PC-9 (cell line): ENCODE data around the gene MT1F. TPM values are rescaled to one million over a fixed set of nuclear protein-coding genes. Genes with fewer than 3 reads are reported as not detected.

Experiments used
- BruUV-seq: library from RNA; stranded (reverse); fragments of 400-500 nt; replicated peaks from 2 replicates; lab custom pipeline; 2021; lab: Mats Ljungman, UMichigan
- CTCF ChIA-PET: fragments of 300-600 bp; sonication (Branson Sonifier 250); formaldehyde crosslinking; loops from one replicate; lab custom pipeline; 2022; ENCODE audit warnings: antibody characterized with exemption; lab: Charles Lee
- POLR2A ChIA-PET: fragments of 300-600 bp; sonication (Branson Sonifier 250); formaldehyde crosslinking; loops from one replicate; lab custom pipeline; 2022; ENCODE audit warnings: antibody characterized with exemption; ENCODE audit not compliant: unreplicated experiment; lab: Charles Lee
- DNase-seq, 2 experiments: peaks; one replicate each; pipeline versions ENCODE4 v3.0.0 to v3.0.0-alpha.2; 2015 to 2022; ENCODE audit warnings: mixed read lengths in 1 of 2
- H2AFZ ChIP-seq: fragments of 200-600 bp; sonication (generic); 2 replicates; pipeline ENCODE4 v1.8.1; 2017; ENCODE audit warnings: antibody characterized with exemption
- H3F3A ChIP-seq: fragments of 200-600 bp; sonication (generic); 2 replicates; pipeline ENCODE4 v1.8.1; 2017; ENCODE audit warnings: antibody characterized with exemption, mild to moderate bottlenecking, low read depth; ENCODE audit not compliant: insufficient read depth
- H3K27ac ChIP-seq: fragments of 200-600 bp; sonication (generic); 2 replicates; pipeline ENCODE4 v1.6.1; 2016; ENCODE audit warnings: mixed run types
- H3K27me3 ChIP-seq: fragments of 200-600 bp; sonication (generic); 2 replicates; pipeline ENCODE4 v1.6.1; 2016; ENCODE audit warnings: low read depth, mixed run types; ENCODE audit not compliant: insufficient read depth
- H3K36me3 ChIP-seq: fragments of 200-600 bp; sonication (generic); 2 replicates; pipeline ENCODE4 v1.6.1; 2016; ENCODE audit warnings: low read depth, mixed run types
- H3K4me1 ChIP-seq: fragments of 200-600 bp; sonication (generic); replicated peaks from 2 replicates; pipeline ENCODE4 v1.6.1; 2016; ENCODE audit warnings: mixed run types; ENCODE audit not compliant: insufficient read depth
- H3K4me2 ChIP-seq: fragments of 200-600 bp; sonication (generic); 2 replicates; pipeline ENCODE4 v1.6.1; 2017; ENCODE audit warnings: mixed run types
- H3K4me3 ChIP-seq: fragments of 200-600 bp; sonication (generic); 2 replicates; pipeline ENCODE4 v1.6.1; 2016; ENCODE audit warnings: mixed run types
- H3K79me2 ChIP-seq: fragments of 200-600 bp; sonication (generic); 2 replicates; pipeline ENCODE4 v1.6.1; 2017; ENCODE audit warnings: low read depth, mixed run types
- H3K9me2 ChIP-seq: fragments of 200-600 bp; sonication (generic); 2 replicates; pipeline ENCODE4 v1.8.1; 2017; ENCODE audit warnings: mild to moderate bottlenecking; ENCODE audit not compliant: insufficient read depth
- H3K9me3 ChIP-seq: fragments of 200-600 bp; sonication (generic); 2 replicates; pipeline ENCODE4 v1.8.1; 2016; ENCODE audit warnings: low read depth; ENCODE audit not compliant: insufficient read depth
- H4K20me1 ChIP-seq: fragments of 200-600 bp; sonication (generic); 2 replicates; pipeline ENCODE4 v1.8.1; 2017; ENCODE audit not compliant: insufficient read depth
- CTCF ChIP-seq: fragments of 200-600 bp; sonication (generic); conservative IDR thresholded peaks from 2 replicates; pipeline ENCODE4 v1.6.1; 2017; ENCODE audit warnings: mixed run types, antibody characterized with exemption, mild to moderate bottlenecking, moderate library complexity
- EZH2 ChIP-seq: fragments of 200-600 bp; sonication (generic); IDR thresholded peaks from 2 replicates; pipeline ENCODE4 v1.8.0; 2017; ENCODE audit warnings: antibody characterized with exemption, low read depth
- intact Hi-C: fragments of 100-400 bp; cut with micrococcal nuclease; formaldehyde crosslinking; loops from one replicate; pipeline ENCODE4 v1.10.0; 2022; ENCODE audit not compliant: unreplicated experiment
- total RNA-seq: library from RNA; stranded (reverse); gene quantifications from 2 replicates; pipeline ENCODE4 v1.2.3, GENCODE V29; 2021

MT1F gene
- total RNA-seq, 1 experiment from 2014 or later: 4.0 TPM

- H3K4me3 ChIP-seq: no peak overlapping the region
- no peak for DNase-seq
- 0 out of 2 replicates have a peak, but pooled peaks cover 8% of the 10 kb centered on the region for H3F3A ChIP-seq
- no peaks in the 10 kb centered on the region for H3K9me2 ChIP-seq
- intact Hi-C loops: loop anchor here (10.0 kb wide), 3 partner anchors 347 to 987 kb away; no protein-coding TSS in a partner anchor
- H3K36me3 ChIP-seq: no peaks in the 10 kb centered on the region
- H4K20me1 ChIP-seq: no peaks in the 10 kb centered on the region
- no peaks in the 10 kb centered on the region for H3K9me3 ChIP-seq
- ChIA-PET POLR2A (interaction anchor here (0.5 to 0.7 kb wide), 4 partner anchors 10 to 1231 kb away, joined by 3 to 11 read pairs (median 4); no protein-coding TSS in a partner anchor), CTCF (interaction anchor here (0.6 to 2.7 kb wide), 11 partner anchors 58 to 872 kb away, joined by 3 to 27 read pairs (median 8); no protein-coding TSS in a partner anchor)
- no peaks in the 10 kb centered on the region for H3K27me3 ChIP-seq
- H3K4me1 ChIP-seq: peaks cover 13% of the 10 kb centered on the region
- BruUV-seq: no TSS peak
- no peak overlapping the region for H2AFZ ChIP-seq
- H3K79me2 ChIP-seq: no peaks in the 10 kb centered on the region
- H3K27ac ChIP-seq: no peak overlapping the region
- TF ChIP-seq EZH2: no peak
- TF ChIP-seq CTCF: no peak
- H3K4me2 ChIP-seq: no peak overlapping the region; the same call in 1 of the 2 replicates
Observed at GRCh38 chr16:56701534-56701933, 43.8 kb downstream of the MT1F start.

GRCh38 chr16:56702836-56703235 lies 45.1 kb downstream of the MT1F start:
- BruUV-seq: no TSS peak
- intact Hi-C loops: loop anchor here (1.0 to 10.0 kb wide), 6 partner anchors 97 to 988 kb away; no protein-coding TSS in a partner anchor
- no peak overlapping the region for H2AFZ ChIP-seq

More at GRCh38 chr16:56702836-56703235, 45.1 kb downstream of the MT1F start:
- no peaks in the 10 kb centered on the region for H3K79me2 ChIP-seq
- H3K4me3 ChIP-seq: no peak overlapping the region
- TF ChIP-seq CTCF (no peak), EZH2 (no peak)
- no peaks in the 10 kb centered on the region for H3K9me2 ChIP-seq
- no peaks in the 10 kb centered on the region for H3K27me3 ChIP-seq
- H3K9me3 ChIP-seq: no peaks in the 10 kb centered on the region
- POLR2A ChIA-PET: no interaction called here
- no peaks in the 10 kb centered on the region for H3K36me3 ChIP-seq
- H4K20me1 ChIP-seq: no peaks in the 10 kb centered on the region
- DNase-seq: no peak
- H3K4me1 ChIP-seq: peaks cover 9% of the 10 kb centered on the region
- 0 out of 2 replicates have a peak, but pooled peaks cover 8% of the 10 kb centered on the region for H3F3A ChIP-seq
- no peak overlapping the region for H3K27ac ChIP-seq
- no peak overlapping the region for H3K4me2 ChIP-seq
- CTCF ChIA-PET: interaction anchor here (0.6 to 2.2 kb wide), 9 partner anchors 14 to 196 kb away, joined by 3 to 13 read pairs (median 3); no protein-coding TSS in a partner anchor

Other genes with a start within 250 kb of the MT1F start
- gene AMFR, start 232.4 kb upstream of the MT1F start, total RNA-seq: 89.4 and 132 TPM in 2 replicates
- gene NUDT21, start 206.6 kb upstream of the MT1F start, total RNA-seq: 139 and 171 TPM in 2 replicates
- 24.8 and 30.0 TPM in 2 replicates for gene OGFOD1, start 206.4 kb upstream of the MT1F start, total RNA-seq
- 56.3 and 77.8 TPM in 2 replicates for gene BBS2, start 137.9 kb upstream of the MT1F start, total RNA-seq
- gene MT4, start 92.9 kb upstream of the MT1F start, total RNA-seq: not detected in 2 replicates
- gene MT3, start 68.4 kb upstream of the MT1F start, total RNA-seq: not detected in 2 replicates
- 203 and 353 TPM in 2 replicates for gene MT2A, start 49.4 kb upstream of the MT1F start, total RNA-seq
- 22.0 and 22.2 TPM in 2 replicates for gene MT1E, start 32.2 kb upstream of the MT1F start, total RNA-seq
- not detected in 2 replicates for gene MT1M, start 25.3 kb upstream of the MT1F start, total RNA-seq
- gene MT1A, start 19.3 kb upstream of the MT1F start, total RNA-seq: 16.9 and 23.5 TPM in 2 replicates
- not detected in 2 replicates for gene MT1B, start 6.1 kb upstream of the MT1F start, total RNA-seq
- not detected in 2 replicates for gene MT1G, start 10.1 kb downstream of the MT1F start, total RNA-seq
- gene MT1H, start 11.9 kb downstream of the MT1F start, total RNA-seq: not detected in 2 replicates
- 18.9 and 41.2 TPM in 2 replicates for gene MT1X, start 24.5 kb downstream of the MT1F start, total RNA-seq
- gene NUP93, start 72.2 kb downstream of the MT1F start, total RNA-seq: 74.7 and 92.4 TPM in 2 replicates
- gene SLC12A3, start 207.2 kb downstream of the MT1F start, total RNA-seq: 0.26 and 0.70 TPM in 2 replicates